GM19452 (cell line): ENCODE results near the gene BLOC1S2.
"Not testable (repeated sequence)": the region's sequence is repeated elsewhere in the genome, so short reads cannot be mapped to it uniquely, and the experiment has no call there.

Source experiments
- ATAC-seq: cut with Tn5 transposase; IDR thresholded peaks from one replicate; pipeline ENCODE4 v1.9.1; 2021; ENCODE audit not compliant: unreplicated experiment

Gene BLOC1S2

GRCh38 chr10:100292300-100292699, 5.8 kb upstream of the BLOC1S2 start:
- ATAC-seq: not testable (repeated sequence)

- no peak for ATAC-seq
Measured at GRCh38 chr10:100291356-100291755, 4.9 kb upstream of the BLOC1S2 start.

GRCh38 chr10:100289641-100290040, 3.2 kb upstream of the BLOC1S2 start:
- no peak for ATAC-seq

GRCh38 chr10:100288196-100288595, 1.7 kb upstream of the BLOC1S2 start:
- no peak for ATAC-seq

- no peak for ATAC-seq
Measured at GRCh38 chr10:100287756-100288155, 1.3 kb upstream of the BLOC1S2 start.

- not testable (repeated sequence) for ATAC-seq
Measured at GRCh38 chr10:100285326-100285725, 1.2 kb downstream of the BLOC1S2 start.

- no peak for ATAC-seq
Measured at GRCh38 chr10:100282907-100283306, 3.6 kb downstream of the BLOC1S2 start.

GRCh38 chr10:100276971-100277370, 9.5 kb downstream of the BLOC1S2 start:
- ATAC-seq: not testable (repeated sequence)

GRCh38 chr10:100267239-100268104, 19.0 kb downstream of the BLOC1S2 start, which contains the start of gene CWF19L1:
TSS of gene CWF19L1 (minus strand) at chr10:100267638. CDS start at chr10:100267593, 45 bp downstream.
- peak; percentile 79 for ATAC-seq

- no peak for ATAC-seq
Measured at GRCh38 chr10:100265821-100266485, 20.5 kb downstream of the BLOC1S2 start.

- no peak for ATAC-seq
Measured at GRCh38 chr10:100254191-100254590, 32.3 kb downstream of the BLOC1S2 start.

- ATAC-seq: no peak
Measured at GRCh38 chr10:100253041-100253440, 33.4 kb downstream of the BLOC1S2 start.

GRCh38 chr10:100248820-100249219, 37.7 kb downstream of the BLOC1S2 start:
- ATAC-seq: no peak

GRCh38 chr10:100245484-100246220, 40.8 kb downstream of the BLOC1S2 start:
- no peak for ATAC-seq

GRCh38 chr10:100239851-100240250, 46.6 kb downstream of the BLOC1S2 start:
- no peak for ATAC-seq

GRCh38 chr10:100238429-100238828, 48.1 kb downstream of the BLOC1S2 start:
- no peak for ATAC-seq

- no peak for ATAC-seq
Measured at GRCh38 chr10:100232101-100232500, 54.4 kb downstream of the BLOC1S2 start.

- ATAC-seq: no peak
Measured at GRCh38 chr10:100229819-100230422, 56.6 kb downstream of the BLOC1S2 start.

GRCh38 chr10:100223879-100224278, 62.6 kb downstream of the BLOC1S2 start:
- ATAC-seq: no peak
